Subcutaneous adipose tissue (tissue), 4 donors: ENCODE results near the gene TPX2. TPM values are rescaled to one million over a fixed set of nuclear protein-coding genes. Genes with fewer than 3 reads are reported as not detected.

ENCODE experiments used
- total RNA-seq, 4 donors: library from RNA; depleted of rRNA; stranded (reverse); fragments of >200 nt; gene quantifications; one replicate each; pipeline ENCODE4 v1.1.0, GENCODE V29; 2016
- TF ChIP-seq, protein P1 (sequence below): fragments of 450-650 bp; IDR thresholded peaks from one replicate; pipeline ENCODE4 v1.5.1; 2016; ENCODE audit warnings: low read depth, mild to moderate bottlenecking, control low read depth, antibody characterized with exemption, moderate library complexity

Gene TPX2
- total RNA-seq, 4 donors from 2014 or later = 0.49 to 4.9 (median 2.9) TPM

DNA sequence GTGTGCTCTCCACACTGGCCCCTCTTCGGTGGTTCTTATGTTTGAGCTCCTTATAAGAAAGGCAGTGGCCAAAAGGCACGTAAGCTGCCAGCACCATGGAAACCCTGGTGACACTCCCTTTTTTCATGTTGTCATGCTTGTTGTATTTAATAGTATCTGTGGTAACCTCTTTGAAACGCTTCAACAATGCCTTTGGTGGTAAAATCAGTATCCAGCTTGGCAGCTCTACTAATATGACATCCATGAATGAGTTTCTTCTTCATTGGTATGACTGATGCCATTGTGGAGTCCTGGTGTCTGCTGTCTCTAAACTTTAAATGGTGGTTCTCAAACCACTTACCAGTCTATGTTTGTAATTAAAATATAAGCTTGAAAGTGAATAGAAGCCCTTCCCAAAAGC is 69.4 kb downstream of the TPX2 start:
- TF ChIP-seq, protein P1, sequence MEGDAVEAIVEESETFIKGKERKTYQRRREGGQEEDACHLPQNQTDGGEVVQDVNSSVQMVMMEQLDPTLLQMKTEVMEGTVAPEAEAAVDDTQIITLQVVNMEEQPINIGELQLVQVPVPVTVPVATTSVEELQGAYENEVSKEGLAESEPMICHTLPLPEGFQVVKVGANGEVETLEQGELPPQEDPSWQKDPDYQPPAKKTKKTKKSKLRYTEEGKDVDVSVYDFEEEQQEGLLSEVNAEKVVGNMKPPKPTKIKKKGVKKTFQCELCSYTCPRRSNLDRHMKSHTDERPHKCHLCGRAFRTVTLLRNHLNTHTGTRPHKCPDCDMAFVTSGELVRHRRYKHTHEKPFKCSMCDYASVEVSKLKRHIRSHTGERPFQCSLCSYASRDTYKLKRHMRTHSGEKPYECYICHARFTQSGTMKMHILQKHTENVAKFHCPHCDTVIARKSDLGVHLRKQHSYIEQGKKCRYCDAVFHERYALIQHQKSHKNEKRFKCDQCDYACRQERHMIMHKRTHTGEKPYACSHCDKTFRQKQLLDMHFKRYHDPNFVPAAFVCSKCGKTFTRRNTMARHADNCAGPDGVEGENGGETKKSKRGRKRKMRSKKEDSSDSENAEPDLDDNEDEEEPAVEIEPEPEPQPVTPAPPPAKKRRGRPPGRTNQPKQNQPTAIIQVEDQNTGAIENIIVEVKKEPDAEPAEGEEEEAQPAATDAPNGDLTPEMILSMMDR = no peak

DNA sequence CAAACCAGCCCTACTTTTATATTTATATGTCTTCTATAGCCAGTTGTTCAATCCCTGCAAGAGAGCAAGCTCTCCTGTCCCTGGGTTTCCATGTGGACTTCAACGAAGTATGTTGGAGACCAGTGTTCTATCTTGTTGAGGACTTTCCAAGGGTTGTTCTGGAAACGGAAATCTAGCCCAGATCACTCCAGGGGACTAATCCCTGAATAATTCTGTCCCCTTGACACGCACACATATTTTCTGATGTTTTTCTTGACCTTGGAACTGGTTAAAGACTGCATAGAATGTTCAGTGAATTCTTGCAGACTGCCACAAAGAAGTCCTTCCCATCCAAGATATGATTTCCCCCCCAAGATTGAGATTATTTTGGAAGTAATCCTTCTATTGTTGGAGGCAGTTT is 70.6 kb downstream of the TPX2 start:
- TF ChIP-seq, protein P1 = no peak

DNA sequence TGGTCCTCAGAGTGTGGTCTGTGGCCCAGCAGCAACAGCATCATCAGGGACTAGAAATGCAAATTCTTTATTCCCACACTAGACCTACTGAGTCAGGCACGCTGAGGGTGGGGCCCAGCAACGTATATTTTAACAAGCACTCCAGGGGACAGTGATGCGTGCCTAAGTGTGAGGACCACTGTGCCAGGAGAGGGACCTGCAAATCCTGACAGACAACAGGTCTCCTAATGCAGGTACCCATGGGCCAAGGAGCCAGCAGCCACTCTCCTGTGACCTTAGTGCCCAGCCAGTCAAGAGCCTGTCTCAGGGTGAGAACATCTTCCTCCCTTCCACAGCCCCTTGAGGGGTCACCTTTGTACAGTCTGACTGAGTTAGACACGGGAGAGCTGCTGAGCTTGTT is 72.1 kb downstream of the TPX2 start:
- TF ChIP-seq, protein P1 = no peak

DNA sequence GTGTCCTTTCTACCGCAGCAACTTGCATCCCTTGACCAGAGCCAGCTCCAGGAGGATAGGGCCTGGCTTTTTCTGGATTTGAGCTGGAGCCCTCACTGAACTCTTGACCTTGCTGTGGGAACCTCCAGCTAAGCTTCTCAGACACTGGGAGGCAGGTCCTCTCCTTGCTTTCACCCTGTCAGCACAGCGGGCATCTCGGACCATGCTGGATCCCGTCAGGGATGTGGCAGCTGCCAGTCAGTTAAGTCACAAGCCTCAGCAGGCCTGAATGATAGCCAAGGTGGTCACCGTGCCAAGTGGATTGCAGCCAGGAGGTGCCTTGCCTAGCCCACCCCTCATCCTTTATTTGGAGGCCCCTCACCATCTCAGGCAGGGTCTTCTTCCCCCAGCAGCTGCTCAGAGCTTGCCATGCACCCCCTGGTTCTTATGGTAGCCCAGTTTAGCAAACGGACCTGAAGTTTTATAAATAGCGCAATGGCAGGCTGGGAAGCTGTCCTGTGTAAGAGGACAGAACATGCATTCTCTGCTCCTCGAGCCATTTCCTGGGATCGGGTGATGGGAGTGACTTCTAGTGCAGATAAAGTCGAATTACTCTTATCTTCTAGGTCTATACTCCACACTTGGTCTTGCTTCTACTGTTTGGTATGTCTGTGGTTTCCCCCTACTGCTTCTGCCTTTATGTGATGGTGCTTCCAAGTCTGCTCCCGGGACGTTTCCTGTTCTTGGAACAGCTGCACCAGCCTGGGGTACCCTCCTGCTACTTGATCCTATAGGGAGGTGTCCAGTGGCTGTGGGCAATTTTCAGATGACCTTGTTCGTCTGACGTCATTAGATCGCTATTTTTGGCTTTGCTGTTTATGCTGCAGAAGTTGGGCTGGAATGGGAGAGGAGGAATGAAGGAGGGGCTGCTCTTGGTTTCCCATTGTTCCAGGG is 73.0 kb downstream of the TPX2 start:
- TF ChIP-seq, protein P1 = no peak

DNA sequence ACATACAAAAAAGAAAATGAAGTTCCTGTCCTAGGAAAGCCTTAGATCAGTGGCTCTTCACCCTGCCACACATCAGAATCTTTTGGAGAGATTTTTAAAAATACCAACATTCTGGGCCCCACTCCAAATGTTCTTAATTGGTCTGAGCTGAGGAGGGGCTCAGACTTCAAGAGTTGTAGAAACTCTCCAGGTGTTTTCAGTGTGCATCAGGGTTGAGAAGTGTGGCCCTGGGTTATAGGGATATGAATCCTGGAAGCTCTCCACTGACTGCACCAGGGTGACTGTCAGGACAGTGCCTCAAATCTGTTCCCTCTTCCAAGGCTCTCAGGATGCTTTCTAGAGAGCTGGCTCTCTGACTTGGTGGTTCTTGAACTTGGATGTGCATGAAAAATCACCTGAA is 74.5 kb downstream of the TPX2 start:
- TF ChIP-seq, protein P1 = no peak

DNA sequence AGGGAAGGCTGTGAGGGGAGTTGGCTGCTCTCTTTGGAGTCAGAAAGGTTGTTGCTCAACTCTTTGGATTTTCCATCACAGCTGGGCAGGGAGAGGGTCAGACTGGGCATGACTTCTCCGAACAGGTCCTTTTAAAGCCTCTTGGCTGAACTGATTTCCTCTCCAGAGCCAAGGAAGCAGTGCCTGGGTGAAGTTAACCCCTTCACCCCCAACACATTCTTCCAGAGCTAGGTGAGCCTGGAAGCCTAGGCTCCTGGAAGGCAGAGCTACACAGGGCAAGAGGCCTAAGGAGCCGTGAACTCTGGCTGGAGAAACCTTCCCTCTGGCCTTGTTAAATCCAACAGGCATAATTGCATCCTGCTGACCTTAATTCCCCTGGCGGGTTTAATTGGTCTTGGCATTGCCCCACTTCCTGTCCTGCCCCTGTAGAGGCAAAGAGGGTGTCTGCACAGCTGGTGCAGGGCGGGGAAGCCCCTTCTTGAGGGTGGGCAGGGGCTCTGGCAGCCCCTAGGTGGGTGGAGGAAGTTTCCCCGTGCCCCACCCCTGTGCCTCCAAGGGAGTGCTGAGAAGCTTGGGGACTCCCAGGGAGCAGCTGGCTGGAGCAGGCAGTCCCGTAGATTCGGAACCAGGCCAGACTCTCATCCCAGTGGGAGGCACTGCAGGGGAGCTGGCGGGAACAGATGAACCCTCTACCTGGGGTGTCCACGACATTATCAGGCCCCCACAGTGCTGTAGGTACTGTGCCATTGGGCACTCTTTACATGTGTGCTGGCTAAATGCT is 76.5 kb downstream of the TPX2 start:
- TF ChIP-seq, protein P1 = no peak

DNA sequence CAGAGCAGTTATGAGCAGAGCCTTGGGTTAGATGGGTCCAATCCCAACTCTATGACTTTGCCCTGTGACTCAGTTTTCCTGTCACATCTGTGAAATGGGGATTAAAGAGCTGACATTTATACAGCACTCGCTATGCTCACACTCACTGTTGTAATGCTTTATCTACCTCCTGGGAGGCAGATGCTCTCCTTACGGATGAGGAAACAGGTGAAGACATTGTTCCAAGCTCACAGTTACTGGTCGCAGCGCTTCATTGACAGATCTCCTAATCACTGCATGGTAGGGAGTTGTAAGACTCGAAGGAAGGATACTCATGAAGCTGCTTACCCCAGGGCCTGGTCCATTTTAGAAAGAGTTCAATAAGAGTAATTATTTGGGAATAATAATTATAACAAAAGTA is 77.1 kb downstream of the TPX2 start:
- TF ChIP-seq, protein P1 = no peak
